ENCODE results near the gene ERC1.
"Not testable (repeated sequence)": the region's sequence is repeated elsewhere in the genome, so short reads cannot be mapped to it uniquely, and the experiment has no call there.

ERC1 gene

DNA sequence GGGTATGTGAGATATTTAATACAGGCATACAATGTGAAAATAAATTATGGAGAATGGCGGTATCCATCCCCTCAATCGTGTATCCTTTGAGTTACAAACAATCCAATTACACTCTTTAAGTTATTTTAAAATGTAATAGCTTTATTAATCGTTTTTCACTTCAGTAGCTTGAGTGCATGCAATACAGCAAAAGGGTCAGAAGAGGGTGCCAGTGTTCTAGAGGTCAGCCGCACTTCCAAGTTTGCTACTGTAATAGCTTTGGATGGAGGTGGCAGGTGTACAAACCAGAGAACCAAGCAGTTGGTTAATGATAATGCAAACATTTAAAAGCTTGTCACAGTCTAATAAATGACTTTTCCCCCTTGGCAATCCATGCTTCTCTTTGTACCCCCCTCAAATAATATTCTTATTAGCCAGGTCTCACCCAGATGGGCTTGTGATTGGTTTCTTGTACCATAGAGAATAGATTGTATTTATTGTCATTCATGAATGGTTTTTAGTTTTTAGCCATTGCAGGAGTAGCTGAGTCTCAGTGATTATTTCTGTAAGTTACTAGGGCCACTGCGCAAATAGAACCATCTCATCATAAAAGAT, 127.0 kb downstream of the ERC1 start:
- Mint-ChIP-seq H3K9me3 (no peaks in the 10 kb centered on the region), H3K4me1 (ENCODE audit: low read depth) (peaks cover 16% of the 10 kb centered on the region), H3K4me3 (no peak overlapping the region), H3K27ac (no peak overlapping the region), H3K36me3 (ENCODE audit: low read depth) (peaks cover 3% of the 10 kb centered on the region), H3K27me3 (ENCODE audit: low read depth) (no peaks in the 10 kb centered on the region)
- peak; percentile 43 for DNase-seq (ENCODE audit: low spot score)

- Mint-ChIP-seq H3K9me3 (no peaks in the 10 kb centered on the region), H3K27ac (no peak overlapping the region), H3K4me1 (ENCODE audit: low read depth) (peaks cover 21% of the 10 kb centered on the region), H3K27me3 (ENCODE audit: low read depth) (no peaks in the 10 kb centered on the region), H3K4me3 (no peak overlapping the region), H3K36me3 (ENCODE audit: low read depth) (no peaks in the 10 kb centered on the region)
- DNase-seq (ENCODE audit: low spot score), result no peak
Measured at GRCh38 chr12:1122786-1123185, 131.8 kb downstream of the ERC1 start.

DNA sequence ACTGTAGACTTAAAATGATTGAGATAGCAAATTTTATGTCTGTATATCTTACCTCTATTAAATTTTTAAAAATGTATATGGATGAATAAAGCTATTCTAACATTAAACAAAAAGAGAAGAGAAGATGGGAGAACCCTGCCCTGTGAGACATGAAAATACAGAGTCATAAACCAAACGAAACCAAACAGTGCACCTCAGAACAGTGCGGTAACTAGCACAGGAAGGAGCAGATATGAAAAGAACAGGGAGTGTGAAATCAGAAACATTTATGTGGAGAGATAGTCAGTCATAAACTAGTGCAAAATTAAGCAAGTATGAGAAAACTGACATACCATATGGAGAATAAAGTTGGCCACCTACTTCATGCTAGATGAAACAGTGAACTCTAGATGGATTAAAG, 135.1 kb downstream of the ERC1 start:
- no peak overlapping the region for H3K4me3 Mint-ChIP-seq
- DNase-seq (ENCODE audit: low spot score), result peak; percentile 10
- H3K36me3 Mint-ChIP-seq (ENCODE audit: low read depth), result no peaks in the 10 kb centered on the region
- peaks cover 29% of the 10 kb centered on the region for H3K4me1 Mint-ChIP-seq (ENCODE audit: low read depth)
- no peaks in the 10 kb centered on the region for H3K9me3 Mint-ChIP-seq
- peak overlapping the region; percentile 34 for H3K27ac Mint-ChIP-seq
- H3K27me3 Mint-ChIP-seq (ENCODE audit: low read depth), result no peaks in the 10 kb centered on the region

GRCh38 chr12:1127021-1127420, 136.0 kb downstream of the ERC1 start:
- no peaks in the 10 kb centered on the region for H3K9me3 Mint-ChIP-seq
- H3K4me1 Mint-ChIP-seq (ENCODE audit: low read depth), result peaks cover 29% of the 10 kb centered on the region
- no peak for DNase-seq (ENCODE audit: low spot score)
- no peak overlapping the region for H3K27ac Mint-ChIP-seq
- no peaks in the 10 kb centered on the region for H3K27me3 Mint-ChIP-seq (ENCODE audit: low read depth)
- no peak overlapping the region for H3K4me3 Mint-ChIP-seq
- H3K36me3 Mint-ChIP-seq (ENCODE audit: low read depth), result no peaks in the 10 kb centered on the region

DNA sequence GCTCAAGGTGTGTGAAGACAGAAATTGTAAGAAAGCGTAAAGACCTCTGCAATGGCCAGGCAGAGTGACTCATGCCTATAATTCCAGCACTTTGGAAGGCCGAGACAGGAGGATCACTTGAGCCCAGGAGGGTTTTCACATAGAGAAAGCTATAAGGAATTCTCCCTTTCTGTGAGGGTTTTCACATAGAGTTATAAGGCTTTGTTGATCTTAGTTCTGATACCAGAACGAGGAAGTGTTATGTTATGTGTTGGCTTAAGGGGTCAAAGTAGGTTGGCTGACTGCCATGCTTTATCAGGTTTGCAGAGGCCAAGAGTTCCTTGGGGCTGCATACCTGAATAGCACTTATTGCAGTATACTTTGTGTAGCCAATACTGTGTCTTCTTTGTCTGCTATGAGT, 139.1 kb downstream of the ERC1 start:
- H3K9me3 Mint-ChIP-seq, result no peaks in the 10 kb centered on the region
- H3K27me3 Mint-ChIP-seq (ENCODE audit: low read depth), result no peaks in the 10 kb centered on the region
- H3K4me3 Mint-ChIP-seq, result no peak overlapping the region
- no peak for DNase-seq (ENCODE audit: low spot score)
- H3K36me3 Mint-ChIP-seq (ENCODE audit: low read depth), result no peaks in the 10 kb centered on the region
- H3K4me1 Mint-ChIP-seq (ENCODE audit: low read depth), result peaks cover 21% of the 10 kb centered on the region
- H3K27ac Mint-ChIP-seq, result no peak overlapping the region

DNA sequence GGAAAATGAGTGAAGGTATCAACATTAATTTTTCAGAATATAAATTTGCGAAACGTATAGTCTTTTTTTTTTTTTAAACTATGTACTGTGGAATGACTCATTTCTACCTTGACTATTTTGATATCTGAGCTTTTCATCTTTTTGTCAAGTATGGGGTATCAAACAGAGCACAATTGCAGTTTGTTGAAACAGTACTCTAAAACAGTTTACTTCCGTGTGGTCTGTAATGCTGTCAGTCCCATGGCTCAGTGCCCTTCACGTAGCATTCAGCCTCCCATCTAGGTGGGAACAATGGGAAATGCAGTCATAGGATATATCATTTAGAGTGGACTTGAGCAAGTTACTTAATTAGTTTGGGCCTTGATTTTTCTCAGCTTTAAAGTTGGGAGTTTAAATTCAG, 139.5 kb downstream of the ERC1 start:
- no peaks in the 10 kb centered on the region for H3K27me3 Mint-ChIP-seq (ENCODE audit: low read depth)
- H3K9me3 Mint-ChIP-seq, result no peaks in the 10 kb centered on the region
- H3K36me3 Mint-ChIP-seq (ENCODE audit: low read depth), result no peaks in the 10 kb centered on the region
- DNase-seq (ENCODE audit: low spot score), result no peak
- no peak overlapping the region for H3K27ac Mint-ChIP-seq
- peaks cover 21% of the 10 kb centered on the region for H3K4me1 Mint-ChIP-seq (ENCODE audit: low read depth)
- no peak overlapping the region for H3K4me3 Mint-ChIP-seq

GRCh38 chr12:1131811-1132224, 140.8 kb downstream of the ERC1 start:
- H3K27me3 Mint-ChIP-seq (ENCODE audit: low read depth), result no peaks in the 10 kb centered on the region
- H3K4me3 Mint-ChIP-seq, result no peak overlapping the region
- H3K9me3 Mint-ChIP-seq, result no peaks in the 10 kb centered on the region
- DNase-seq (ENCODE audit: low spot score), result no peak
- peaks cover 13% of the 10 kb centered on the region for H3K4me1 Mint-ChIP-seq (ENCODE audit: low read depth)
- no peak overlapping the region for H3K27ac Mint-ChIP-seq
- no peaks in the 10 kb centered on the region for H3K36me3 Mint-ChIP-seq (ENCODE audit: low read depth)

- Mint-ChIP-seq H3K36me3 (ENCODE audit: low read depth) (no peaks in the 10 kb centered on the region), H3K4me1 (ENCODE audit: low read depth) (peaks cover 13% of the 10 kb centered on the region), H3K27me3 (ENCODE audit: low read depth) (no peaks in the 10 kb centered on the region), H3K4me3 (no peak overlapping the region), H3K9me3 (no peaks in the 10 kb centered on the region), H3K27ac (no peak overlapping the region)
- DNase-seq (ENCODE audit: low spot score), result no peak
Measured at GRCh38 chr12:1132311-1132710, 141.3 kb downstream of the ERC1 start.

DNA sequence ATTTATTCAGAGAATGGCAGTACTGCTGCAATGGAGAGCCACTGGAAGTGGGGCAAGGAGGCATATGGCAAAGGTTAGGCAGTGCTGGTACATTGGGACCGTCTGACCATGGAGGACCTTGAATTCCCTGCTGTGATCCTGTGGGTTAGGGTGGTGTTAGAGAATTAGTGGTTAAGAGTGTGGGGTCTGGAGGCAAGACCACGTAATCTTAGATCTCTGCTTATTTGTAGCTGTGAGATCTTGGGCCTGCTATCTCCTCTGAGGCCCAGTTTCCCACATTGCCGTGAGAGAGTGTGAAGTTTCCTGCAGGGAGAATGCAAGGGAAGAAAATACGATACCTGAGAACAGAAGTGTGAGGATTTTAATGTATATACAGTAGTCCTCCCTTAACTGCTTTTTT, 147.7 kb downstream of the ERC1 start:
- Mint-ChIP-seq H3K27me3 (ENCODE audit: low read depth) (no peaks in the 10 kb centered on the region), H3K36me3 (ENCODE audit: low read depth) (peaks cover 3% of the 10 kb centered on the region), H3K4me1 (ENCODE audit: low read depth) (no peaks in the 10 kb centered on the region), H3K4me3 (no peak overlapping the region), H3K9me3 (no peaks in the 10 kb centered on the region), H3K27ac (no peak overlapping the region)
- no peak for DNase-seq (ENCODE audit: low spot score)

GRCh38 chr12:1146758-1147157, 155.7 kb downstream of the ERC1 start:
- H3K36me3 Mint-ChIP-seq (ENCODE audit: low read depth), result peaks cover 11% of the 10 kb centered on the region
- not testable (repeated sequence) for H3K27ac Mint-ChIP-seq, H3K4me3 Mint-ChIP-seq

DNA sequence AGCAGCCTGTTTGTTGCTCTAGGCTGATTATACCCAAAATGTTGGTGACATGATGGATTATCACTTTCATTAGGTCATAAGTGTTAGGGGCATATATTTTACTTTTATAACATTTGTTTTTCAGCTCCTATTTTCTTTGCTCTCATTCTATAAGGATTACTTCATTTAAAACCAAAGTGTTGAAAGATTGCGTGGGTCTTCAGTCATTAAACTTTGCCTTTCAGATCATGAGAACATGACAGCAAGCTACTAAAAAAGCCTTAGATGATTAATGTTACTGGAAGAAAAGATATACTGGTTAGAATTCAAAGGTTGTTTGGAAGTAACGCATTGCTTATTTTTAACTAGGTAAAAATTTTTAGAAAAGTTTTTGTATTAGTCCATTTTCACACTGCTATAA, 156.8 kb downstream of the ERC1 start:
- no peaks in the 10 kb centered on the region for H3K27me3 Mint-ChIP-seq (ENCODE audit: low read depth)
- no peak overlapping the region for H3K27ac Mint-ChIP-seq
- DNase-seq (ENCODE audit: low spot score), result no peak
- peaks cover 3% of the 10 kb centered on the region for H3K4me1 Mint-ChIP-seq (ENCODE audit: low read depth)
- H3K4me3 Mint-ChIP-seq, result no peak overlapping the region
- peaks cover 9% of the 10 kb centered on the region for H3K36me3 Mint-ChIP-seq (ENCODE audit: low read depth)
- peaks cover 4% of the 10 kb centered on the region for H3K9me3 Mint-ChIP-seq

More at GRCh38 chr12:1146758-1147157, 155.7 kb downstream of the ERC1 start:
- DNase-seq (ENCODE audit: low spot score); H3K9me3 Mint-ChIP-seq; H3K4me1 Mint-ChIP-seq (ENCODE audit: low read depth); H3K27me3 Mint-ChIP-seq (ENCODE audit: low read depth): not testable (repeated sequence)

DNA sequence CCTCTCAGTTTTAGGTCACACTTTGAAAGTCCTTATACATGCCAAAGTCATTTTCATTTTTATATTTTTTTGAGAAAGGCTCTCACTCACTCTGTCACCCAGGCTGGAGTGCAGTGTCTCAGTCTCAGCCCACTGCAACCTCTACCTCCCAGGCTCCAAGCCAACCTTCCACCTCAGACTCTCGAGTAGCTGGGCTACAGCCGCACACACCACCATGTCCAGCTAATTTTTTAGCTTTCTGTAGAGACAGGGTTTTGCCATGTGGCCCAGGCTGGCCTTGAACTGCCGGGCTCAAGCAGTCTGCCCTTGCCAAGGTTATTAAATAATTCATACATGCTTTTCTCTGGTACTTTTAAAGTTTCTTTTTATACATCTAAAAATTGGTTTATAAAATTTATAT, 166.0 kb downstream of the ERC1 start:
- no peak overlapping the region for H3K4me3 Mint-ChIP-seq
- no peaks in the 10 kb centered on the region for H3K9me3 Mint-ChIP-seq
- no peak overlapping the region for H3K27ac Mint-ChIP-seq
- peaks cover 2% of the 10 kb centered on the region for H3K36me3 Mint-ChIP-seq (ENCODE audit: low read depth)
- H3K27me3 Mint-ChIP-seq (ENCODE audit: low read depth), result no peaks in the 10 kb centered on the region
- no peak for DNase-seq (ENCODE audit: low spot score)
- peaks cover 3% of the 10 kb centered on the region for H3K4me1 Mint-ChIP-seq (ENCODE audit: low read depth)

DNA sequence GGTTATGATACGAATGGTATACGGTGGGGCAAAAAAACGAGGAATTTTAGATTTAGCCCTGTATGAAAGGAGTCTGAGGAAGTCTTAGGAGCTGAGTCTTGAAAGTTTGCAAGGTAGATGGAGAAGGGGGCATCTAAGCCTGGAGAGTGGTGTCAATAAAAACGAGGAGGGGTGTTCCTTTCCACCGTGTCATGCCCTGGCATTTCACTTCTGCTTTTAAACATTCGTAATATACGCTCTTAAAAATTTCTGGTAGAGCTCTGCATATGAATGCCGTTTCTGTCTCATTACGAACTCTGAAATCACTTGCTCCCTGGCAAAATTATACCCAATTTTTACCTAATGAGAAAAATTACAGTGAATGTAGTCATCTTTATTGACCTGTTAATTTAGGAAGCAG, 170.2 kb downstream of the ERC1 start:
- peaks cover 8% of the 10 kb centered on the region for H3K36me3 Mint-ChIP-seq (ENCODE audit: low read depth)
- no peak overlapping the region for H3K27ac Mint-ChIP-seq
- no peak overlapping the region for H3K4me3 Mint-ChIP-seq
- DNase-seq (ENCODE audit: low spot score), result no peak
- peaks cover 1% of the 10 kb centered on the region for H3K4me1 Mint-ChIP-seq (ENCODE audit: low read depth)
- H3K9me3 Mint-ChIP-seq, result no peaks in the 10 kb centered on the region
- no peaks in the 10 kb centered on the region for H3K27me3 Mint-ChIP-seq (ENCODE audit: low read depth)

- Mint-ChIP-seq H3K4me3 (no peak overlapping the region), H3K27me3 (ENCODE audit: low read depth) (no peaks in the 10 kb centered on the region), H3K4me1 (ENCODE audit: low read depth) (peaks cover 1% of the 10 kb centered on the region), H3K9me3 (no peaks in the 10 kb centered on the region), H3K36me3 (ENCODE audit: low read depth) (peaks cover 8% of the 10 kb centered on the region), H3K27ac (no peak overlapping the region)
- no peak for DNase-seq (ENCODE audit: low spot score)
Measured at GRCh38 chr12:1162081-1162760, 171.2 kb downstream of the ERC1 start.

GRCh38 chr12:1167784-1168183, 176.8 kb downstream of the ERC1 start:
- Mint-ChIP-seq H3K4me1 (ENCODE audit: low read depth) (no peaks in the 10 kb centered on the region), H3K4me3 (no peak overlapping the region), H3K9me3 (no peaks in the 10 kb centered on the region), H3K27me3 (ENCODE audit: low read depth) (no peaks in the 10 kb centered on the region), H3K36me3 (ENCODE audit: low read depth) (peaks cover 7% of the 10 kb centered on the region), H3K27ac (no peak overlapping the region)
- no peak for DNase-seq (ENCODE audit: low spot score)
